Cardiac muscle cell (in vitro differentiated cells and primary cell): Measurements from ENCODE around the gene RPL3. TPM values are rescaled to one million over a fixed set of nuclear protein-coding genes. Genes with fewer than 3 reads are reported as not detected.

Experiments used
- DNase-seq, 2 donors: peaks; one replicate each; pipeline versions ENCODE4 v3.0.0 to v3.0.0-alpha.2; 2010 to 2017; ENCODE audit warnings: low read depth in 1 of 2, low spot score in 1 of 2
- H3K27ac ChIP-seq: fragments of 200-600 bp; sonication (generic); 2 replicates; pipeline ENCODE4 v1.5.1; 2016
- H3K27me3 ChIP-seq: fragments of 200-600 bp; sonication (generic); 2 replicates; pipeline ENCODE4 v1.6.0; 2016; ENCODE audit warnings: control low read depth
- H3K36me3 ChIP-seq: fragments of 200-600 bp; sonication (generic); 2 replicates; pipeline ENCODE4 v1.5.1; 2016; ENCODE audit warnings: control low read depth
- H3K4me1 ChIP-seq: fragments of 200-600 bp; sonication (generic); 2 replicates; pipeline ENCODE4 v1.8.1; 2017; ENCODE audit warnings: low read depth, mild to moderate bottlenecking, mixed run types
- H3K4me3 ChIP-seq: fragments of 200-600 bp; sonication (generic); 2 replicates; pipeline ENCODE4 v1.5.1; 2016; ENCODE audit warnings: mild to moderate bottlenecking
- H3K9me3 ChIP-seq: fragments of 200-600 bp; sonication (generic); 2 replicates; pipeline ENCODE4 v1.5.1; 2017; ENCODE audit warnings: low read depth, mild to moderate bottlenecking, control low read depth
- CTCF ChIP-seq: IDR thresholded peaks from 2 replicates; pipeline ENCODE4 v1.5.1; 2012; ENCODE audit warnings: low read depth, mild to moderate bottlenecking, low read length
- polyA plus RNA-seq: library from polyadenylated mRNA; unstranded; fragments of >200 nt; fragmentation: Nextera tagmentation; extraction: Ambion mirVana; gene quantifications from 2 replicates; pipeline ENCODE4 v1.2.1, GENCODE V29; 2016
- total RNA-seq: library from RNA; depleted of rRNA; stranded (reverse); fragments of >200 nt; gene quantifications from 2 replicates; pipeline ENCODE4 v1.2.3, GENCODE V29; 2016

RPL3 gene
- total and polyA plus RNA-seq, 2 experiments from 2014 or later, result 1,107 to 2,304 TPM

- Histone ChIP-seq H3K4me1 (peaks cover 9% of the 10 kb centered on the region), H3K9me3 (no peaks in the 10 kb centered on the region), H3K27ac (no peak overlapping the region), H3K36me3 (no peaks in the 10 kb centered on the region), H3K27me3 (no peaks in the 10 kb centered on the region), H3K4me3 (no peak overlapping the region)
- TF ChIP-seq CTCF, result no peak
- no peak for DNase-seq
Observed at GRCh38 chr22:39364714-39365491, 45.5 kb upstream of the RPL3 start.

- Histone ChIP-seq H3K4me1 (peaks cover 9% of the 10 kb centered on the region), H3K9me3 (no peaks in the 10 kb centered on the region), H3K27ac (no peak overlapping the region), H3K27me3 (no peaks in the 10 kb centered on the region), H3K4me3 (no peak overlapping the region), H3K36me3 (no peaks in the 10 kb centered on the region)
- no peak for TF ChIP-seq CTCF
- peak in 1 of 2 donors; percentile 16 for DNase-seq
Observed at GRCh38 chr22:39363751-39364515, 44.5 kb upstream of the RPL3 start.

GRCh38 chr22:39362932-39363331, 43.5 kb upstream of the RPL3 start:
- DNase-seq, result no peak

GRCh38 chr22:39362271-39362670, 42.8 kb upstream of the RPL3 start:
- DNase-seq, result no peak
- no peak for TF ChIP-seq CTCF
- H3K4me1 ChIP-seq, result peaks cover 9% of the 10 kb centered on the region
- H3K4me3 ChIP-seq, result no peak overlapping the region
- H3K36me3 ChIP-seq, result no peaks in the 10 kb centered on the region
- no peaks in the 10 kb centered on the region for H3K27me3 ChIP-seq
- H3K27ac ChIP-seq, result no peak overlapping the region
- H3K9me3 ChIP-seq, result no peaks in the 10 kb centered on the region

More at GRCh38 chr22:39362932-39363331, 43.5 kb upstream of the RPL3 start:
- no peak for TF ChIP-seq CTCF
- Histone ChIP-seq H3K27ac (no peak overlapping the region), H3K4me3 (no peak overlapping the region), H3K36me3 (no peaks in the 10 kb centered on the region), H3K9me3 (no peaks in the 10 kb centered on the region), H3K27me3 (no peaks in the 10 kb centered on the region), H3K4me1 (peaks cover 9% of the 10 kb centered on the region)

- H3K4me1 ChIP-seq, result peaks cover 9% of the 10 kb centered on the region
- TF ChIP-seq CTCF, result no peak
- H3K27me3 ChIP-seq, result no peaks in the 10 kb centered on the region
- H3K9me3 ChIP-seq, result no peaks in the 10 kb centered on the region
- no peak overlapping the region for H3K4me3 ChIP-seq
- no peaks in the 10 kb centered on the region for H3K36me3 ChIP-seq
- DNase-seq, result no peak
- H3K27ac ChIP-seq, result no peak overlapping the region
Observed at GRCh38 chr22:39361496-39361895, 42.1 kb upstream of the RPL3 start.
